ENCODE results near the gene ELOVL7. TPM values are rescaled to one million over a fixed set of nuclear protein-coding genes. Genes with fewer than 3 reads are reported as not detected.
"Not testable (repeated sequence)": the region's sequence is repeated elsewhere in the genome, so short reads cannot be mapped to it uniquely, and the experiment has no call there.

Gene ELOVL7
- total RNA-seq, 6 donors from 2014 or later = 1.9 to 17.7 (median 6.7) TPM

- ATAC-seq (ENCODE audit: low FRiP score in 2 of 2) = no peak
Measured at GRCh38 chr5:60718166-60718892, 125.7 kb downstream of the ELOVL7 start.

GRCh38 chr5:60715201-60715928, 128.7 kb downstream of the ELOVL7 start:
- H3K9me3 ChIP-seq; DNase-seq; H3K4me3 ChIP-seq; H3K27ac ChIP-seq; ATAC-seq (ENCODE audit: low FRiP score in 2 of 2); H3K27me3 ChIP-seq; H3K4me1 ChIP-seq; H3K36me3 ChIP-seq: not testable (repeated sequence)
- 45 to 66% methylated on average over 3 of the region's 3 CpGs for WGBS, 2 donors

More at GRCh38 chr5:60718166-60718892, 125.7 kb downstream of the ELOVL7 start:
- H3K4me3 ChIP-seq = no peak overlapping the region
- DNase-seq = no peak
- H3K27ac ChIP-seq = no peak overlapping the region
- no peaks in the 10 kb centered on the region for H3K27me3 ChIP-seq
- TF ChIP-seq CTCF (IDR thresholded peaks at IDR 0.05) (no peak), POLR2A (IDR thresholded peaks at IDR 0.05) (no peak), POLR2AphosphoS5 (IDR thresholded peaks at IDR 0.05) (no peak), EP300 (IDR thresholded peaks at IDR 0.05) (no peak)
- H3K36me3 ChIP-seq = no peaks in the 10 kb centered on the region
- H3K9me3 ChIP-seq = no peaks in the 10 kb centered on the region
- H3K4me1 ChIP-seq = no peaks in the 10 kb centered on the region
- WGBS, 2 donors = 91 to 93% methylated on average over 3 of the region's 3 CpGs

- no peaks in the 10 kb centered on the region for H3K27me3 ChIP-seq
- no peaks in the 10 kb centered on the region for H3K36me3 ChIP-seq
- no peaks in the 10 kb centered on the region for H3K9me3 ChIP-seq
- H3K4me1 ChIP-seq = no peaks in the 10 kb centered on the region
- 89 to 92% methylated on average over 5 of the region's 5 CpGs for WGBS, 2 donors
- H3K27ac ChIP-seq = no peak overlapping the region
- no peak for ATAC-seq (ENCODE audit: low FRiP score in 2 of 2)
- no peak for DNase-seq
- no peak overlapping the region for H3K4me3 ChIP-seq
- TF ChIP-seq POLR2A (IDR thresholded peaks at IDR 0.05) (no peak), EP300 (IDR thresholded peaks at IDR 0.05) (no peak), POLR2AphosphoS5 (IDR thresholded peaks at IDR 0.05) (no peak), CTCF (IDR thresholded peaks at IDR 0.05) (no peak)
Measured at GRCh38 chr5:60712950-60713349, 131.1 kb downstream of the ELOVL7 start.

GRCh38 chr5:60711892-60712291, 132.2 kb downstream of the ELOVL7 start:
- 85% methylated on average over 3 of the region's 3 CpGs for WGBS, 2 donors
- ATAC-seq (ENCODE audit: low FRiP score in 2 of 2); H3K4me1 ChIP-seq; H3K9me3 ChIP-seq; H3K36me3 ChIP-seq; DNase-seq; H3K27me3 ChIP-seq; H3K4me3 ChIP-seq; H3K27ac ChIP-seq: not testable (repeated sequence)

- Histone ChIP-seq H3K27ac (no peak overlapping the region), H3K4me1 (no peaks in the 10 kb centered on the region), H3K4me3 (no peak overlapping the region), H3K27me3 (no peaks in the 10 kb centered on the region), H3K9me3 (no peaks in the 10 kb centered on the region), H3K36me3 (no peaks in the 10 kb centered on the region)
- TF ChIP-seq EP300 (IDR thresholded peaks at IDR 0.05) = no peak
- TF ChIP-seq POLR2AphosphoS5 (IDR thresholded peaks at IDR 0.05) = no peak
- TF ChIP-seq POLR2A (IDR thresholded peaks at IDR 0.05) = no peak
- no peak for TF ChIP-seq CTCF (IDR thresholded peaks at IDR 0.05)
- WGBS, 2 donors = 57 to 59% methylated on average over 3 of the region's 3 CpGs
- ATAC-seq (ENCODE audit: low FRiP score in 2 of 2) (no peak), DNase-seq (no peak)
Measured at GRCh38 chr5:60710362-60710761, 133.7 kb downstream of the ELOVL7 start.

GRCh38 chr5:60705144-60705543, 138.9 kb downstream of the ELOVL7 start:
- H3K9me3 ChIP-seq = no peaks in the 10 kb centered on the region
- ATAC-seq (ENCODE audit: low FRiP score in 2 of 2) (no peak), DNase-seq (no peak)
- H3K36me3 ChIP-seq = no peaks in the 10 kb centered on the region
- no peak overlapping the region for H3K4me3 ChIP-seq
- H3K27ac ChIP-seq = no peak overlapping the region
- TF ChIP-seq CTCF (IDR thresholded peaks at IDR 0.05) (no peak), EP300 (IDR thresholded peaks at IDR 0.05) (no peak), POLR2A (IDR thresholded peaks at IDR 0.05) (no peak), POLR2AphosphoS5 (IDR thresholded peaks at IDR 0.05) (no peak)
- H3K27me3 ChIP-seq = no peaks in the 10 kb centered on the region
- peaks cover 9 to 14% (median 10%) of the 10 kb centered on the region in 4 donors for H3K4me1 ChIP-seq

Measured in upper lobe of left lung (tissue), 6 donors.